ENCODE measurements around the gene SLC34A1.

DNA sequence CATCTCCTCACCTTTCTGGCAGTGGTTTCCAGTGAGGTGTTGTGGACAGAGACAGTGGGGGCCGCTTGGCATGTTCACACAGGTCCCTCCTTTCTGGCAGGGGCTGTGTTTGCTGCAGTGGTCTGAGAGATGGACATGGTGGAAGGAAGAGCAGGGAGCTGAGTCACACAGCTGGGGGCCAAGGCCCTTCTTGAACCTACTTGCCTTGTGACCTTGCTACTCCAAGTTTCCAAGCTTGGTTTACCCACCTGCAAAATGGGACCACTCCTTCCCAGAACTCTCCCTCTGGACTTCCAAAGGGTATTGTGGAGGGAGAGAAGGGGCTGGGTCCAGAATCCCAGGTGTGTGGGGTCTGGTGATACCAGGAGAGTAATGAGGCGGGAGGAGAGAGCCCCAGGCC lies 21.1 kb downstream of the SLC34A1 start:
- TF ChIP-seq, protein P1, sequence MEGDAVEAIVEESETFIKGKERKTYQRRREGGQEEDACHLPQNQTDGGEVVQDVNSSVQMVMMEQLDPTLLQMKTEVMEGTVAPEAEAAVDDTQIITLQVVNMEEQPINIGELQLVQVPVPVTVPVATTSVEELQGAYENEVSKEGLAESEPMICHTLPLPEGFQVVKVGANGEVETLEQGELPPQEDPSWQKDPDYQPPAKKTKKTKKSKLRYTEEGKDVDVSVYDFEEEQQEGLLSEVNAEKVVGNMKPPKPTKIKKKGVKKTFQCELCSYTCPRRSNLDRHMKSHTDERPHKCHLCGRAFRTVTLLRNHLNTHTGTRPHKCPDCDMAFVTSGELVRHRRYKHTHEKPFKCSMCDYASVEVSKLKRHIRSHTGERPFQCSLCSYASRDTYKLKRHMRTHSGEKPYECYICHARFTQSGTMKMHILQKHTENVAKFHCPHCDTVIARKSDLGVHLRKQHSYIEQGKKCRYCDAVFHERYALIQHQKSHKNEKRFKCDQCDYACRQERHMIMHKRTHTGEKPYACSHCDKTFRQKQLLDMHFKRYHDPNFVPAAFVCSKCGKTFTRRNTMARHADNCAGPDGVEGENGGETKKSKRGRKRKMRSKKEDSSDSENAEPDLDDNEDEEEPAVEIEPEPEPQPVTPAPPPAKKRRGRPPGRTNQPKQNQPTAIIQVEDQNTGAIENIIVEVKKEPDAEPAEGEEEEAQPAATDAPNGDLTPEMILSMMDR (IDR thresholded peaks at IDR 0.05; ENCODE audit: insufficient read depth, low read depth, low read length): no peak
- TF ChIP-seq EZH2 (IDR thresholded peaks at IDR 0.05; ENCODE audit: insufficient read depth, low read length): no peak

All from astrocyte (in vitro differentiated cells and primary cell).